ENCODE data around the gene RBL1. TPM values are rescaled to one million over a fixed set of nuclear protein-coding genes. Genes with fewer than 3 reads are reported as not detected.
"Not testable (repeated sequence)": the region's sequence is repeated elsewhere in the genome, so short reads cannot be mapped to it uniquely, and the experiment has no call there.

The RBL1 gene
- total RNA-seq, 2 donors from 2014 or later, result 2.5 to 17.1 TPM

- ATAC-seq (ENCODE audit: insufficient number of reproducible peaks, low FRiP score, low read depth), result no peak
- H3K27me3 ChIP-seq (replicated peaks; ENCODE audit: insufficient read depth), result no peaks in the 10 kb centered on the region
- H3K36me3 ChIP-seq, result no peaks in the 10 kb centered on the region
- H3K4me1 ChIP-seq (ENCODE audit: control insufficient read depth in 1 of 2, low read depth in 2 of 2), result no peaks in the 10 kb centered on the region
- no peak for TF ChIP-seq CTCF (IDR thresholded peaks at IDR 0.05)
- no peaks in the 10 kb centered on the region for H3K9me3 ChIP-seq
- no peak overlapping the region for H3K27ac ChIP-seq
- no peak for DNase-seq (ENCODE audit: low spot score)
- H3K4me3 ChIP-seq, result no peak overlapping the region
These were observed 35.7 kb upstream of the RBL1 start for GRCh38 chr20:37131486-37131885.

DNA sequence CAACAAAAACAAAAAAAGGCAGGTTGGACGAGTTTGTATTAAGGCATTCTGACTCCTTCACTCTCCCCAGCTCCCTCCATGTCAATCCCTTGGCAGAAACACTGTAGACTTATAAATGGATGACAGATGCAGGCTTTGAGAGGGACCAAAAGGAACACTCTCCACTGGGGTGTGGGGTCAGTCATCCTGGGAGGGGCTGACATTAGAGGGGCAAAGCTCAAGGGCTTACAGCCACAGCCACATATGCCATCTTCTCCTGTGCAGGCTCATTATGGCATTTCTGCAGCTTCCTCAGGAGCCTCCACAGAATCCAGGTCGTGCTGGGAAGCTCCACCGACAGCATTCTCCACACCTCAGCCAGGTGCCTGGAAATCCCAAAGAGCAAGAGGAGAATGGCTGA is 33.0 kb upstream of the RBL1 start:
- no peak for TF ChIP-seq CTCF (IDR thresholded peaks at IDR 0.05)
- H3K9me3 ChIP-seq, result no peaks in the 10 kb centered on the region
- no peaks in the 10 kb centered on the region for H3K4me1 ChIP-seq (ENCODE audit: control insufficient read depth in 1 of 2, low read depth in 2 of 2)
- H3K27me3 ChIP-seq (replicated peaks; ENCODE audit: insufficient read depth), result no peaks in the 10 kb centered on the region
- ATAC-seq (ENCODE audit: insufficient number of reproducible peaks, low FRiP score, low read depth) (no peak), DNase-seq (ENCODE audit: low spot score) (no peak)
- H3K4me3 ChIP-seq, result no peak overlapping the region
- H3K36me3 ChIP-seq, result no peaks in the 10 kb centered on the region
- no peak overlapping the region for H3K27ac ChIP-seq

DNA sequence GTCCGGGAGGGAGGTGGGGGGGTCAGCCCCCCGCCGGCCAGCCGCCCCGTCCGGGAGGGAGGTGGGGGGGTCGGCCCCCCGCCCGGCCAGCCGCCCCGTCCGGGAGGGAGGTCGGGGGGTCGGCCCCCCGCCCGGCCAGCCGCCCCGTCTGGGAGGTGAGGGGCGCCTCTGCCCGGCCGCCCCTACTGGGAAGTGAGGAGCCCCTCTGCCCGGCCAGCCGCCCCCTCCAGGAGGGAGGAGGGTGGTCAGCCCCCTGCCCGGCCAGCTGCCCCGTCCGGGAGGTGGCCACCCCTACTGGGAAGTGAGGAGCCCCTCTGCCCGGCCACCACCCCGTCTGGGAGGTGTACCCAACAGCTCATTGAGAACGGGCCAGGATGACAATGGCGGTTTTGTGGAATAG is 30.5 kb upstream of the RBL1 start:
- not testable (repeated sequence) for H3K27ac ChIP-seq; ATAC-seq (ENCODE audit: insufficient number of reproducible peaks, low FRiP score, low read depth); H3K27me3 ChIP-seq (replicated peaks; ENCODE audit: insufficient read depth); DNase-seq (ENCODE audit: low spot score); H3K9me3 ChIP-seq; H3K4me3 ChIP-seq; H3K36me3 ChIP-seq; H3K4me1 ChIP-seq (ENCODE audit: control insufficient read depth in 1 of 2, low read depth in 2 of 2)

- H3K4me3 ChIP-seq, result no peak overlapping the region
- H3K27ac ChIP-seq, result no peak overlapping the region
- H3K27me3 ChIP-seq (replicated peaks; ENCODE audit: insufficient read depth), result no peaks in the 10 kb centered on the region
- H3K36me3 ChIP-seq, result no peaks in the 10 kb centered on the region
- TF ChIP-seq CTCF (IDR thresholded peaks at IDR 0.05), result no peak
- ATAC-seq (ENCODE audit: insufficient number of reproducible peaks, low FRiP score, low read depth) (no peak), DNase-seq (ENCODE audit: low spot score) (no peak)
- H3K4me1 ChIP-seq (ENCODE audit: control insufficient read depth in 1 of 2, low read depth in 2 of 2), result no peaks in the 10 kb centered on the region
- no peaks in the 10 kb centered on the region for H3K9me3 ChIP-seq
These were observed 27.6 kb upstream of the RBL1 start for GRCh38 chr20:37123441-37123840.

DNA sequence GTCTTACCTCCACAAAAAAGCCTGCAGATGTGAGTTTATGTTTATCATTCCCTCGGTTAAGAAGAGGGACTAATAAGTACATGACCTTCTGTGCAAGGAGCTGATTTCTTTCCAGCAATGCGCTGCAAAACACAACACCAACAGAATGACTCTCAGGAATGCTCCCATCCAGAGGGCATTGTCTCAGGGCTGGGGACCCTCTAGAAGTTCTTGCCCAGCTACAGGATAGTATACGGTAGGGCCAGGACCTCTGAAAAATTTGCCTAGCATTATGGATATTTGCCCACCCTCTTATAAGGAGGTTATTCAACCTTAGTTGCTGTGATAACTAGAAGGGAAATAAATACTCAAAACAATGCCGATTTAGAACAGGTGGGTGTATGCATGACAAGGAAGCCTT is 24.7 kb upstream of the RBL1 start:
- H3K4me3 ChIP-seq, result no peak overlapping the region
- H3K27ac ChIP-seq, result no peak overlapping the region

More for the DNA sequence above, 24.7 kb upstream of the RBL1 start:
- Histone ChIP-seq H3K4me1 (ENCODE audit: control insufficient read depth in 1 of 2, low read depth in 2 of 2) (no peaks in the 10 kb centered on the region), H3K9me3 (no peaks in the 10 kb centered on the region), H3K27me3 (replicated peaks; ENCODE audit: insufficient read depth) (no peaks in the 10 kb centered on the region), H3K36me3 (no peaks in the 10 kb centered on the region)
- DNase-seq (ENCODE audit: low spot score), result no peak
- TF ChIP-seq CTCF (IDR thresholded peaks at IDR 0.05), result no peak
- ATAC-seq (ENCODE audit: insufficient number of reproducible peaks, low FRiP score, low read depth), result no peak
